ENCODE data around the gene PSG2.
"Not testable (repeated sequence)": the region's sequence is repeated elsewhere in the genome, so short reads cannot be mapped to it uniquely, and the experiment has no call there.

DNA sequence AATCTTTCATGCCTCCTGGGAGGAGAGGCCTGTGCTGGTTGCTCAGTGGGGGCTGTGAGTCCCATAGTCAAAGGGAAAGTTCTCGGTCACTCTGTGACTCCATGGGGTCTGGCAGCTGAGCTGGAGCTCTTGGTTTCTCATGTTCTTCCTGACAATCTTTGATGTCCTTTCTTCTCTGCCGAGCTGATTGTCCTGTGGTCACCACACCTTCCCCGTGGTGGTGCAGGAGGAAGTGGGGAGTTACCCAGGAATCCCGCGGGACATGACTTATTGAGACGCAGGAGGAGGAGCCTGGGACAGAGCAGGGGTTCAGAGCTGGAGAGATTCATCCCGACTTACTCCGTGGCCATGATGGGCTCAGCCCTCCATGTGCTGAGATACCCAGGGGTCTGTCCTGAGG is 55.4 kb downstream of the PSG2 start:
- TF ChIP-seq, protein P1, sequence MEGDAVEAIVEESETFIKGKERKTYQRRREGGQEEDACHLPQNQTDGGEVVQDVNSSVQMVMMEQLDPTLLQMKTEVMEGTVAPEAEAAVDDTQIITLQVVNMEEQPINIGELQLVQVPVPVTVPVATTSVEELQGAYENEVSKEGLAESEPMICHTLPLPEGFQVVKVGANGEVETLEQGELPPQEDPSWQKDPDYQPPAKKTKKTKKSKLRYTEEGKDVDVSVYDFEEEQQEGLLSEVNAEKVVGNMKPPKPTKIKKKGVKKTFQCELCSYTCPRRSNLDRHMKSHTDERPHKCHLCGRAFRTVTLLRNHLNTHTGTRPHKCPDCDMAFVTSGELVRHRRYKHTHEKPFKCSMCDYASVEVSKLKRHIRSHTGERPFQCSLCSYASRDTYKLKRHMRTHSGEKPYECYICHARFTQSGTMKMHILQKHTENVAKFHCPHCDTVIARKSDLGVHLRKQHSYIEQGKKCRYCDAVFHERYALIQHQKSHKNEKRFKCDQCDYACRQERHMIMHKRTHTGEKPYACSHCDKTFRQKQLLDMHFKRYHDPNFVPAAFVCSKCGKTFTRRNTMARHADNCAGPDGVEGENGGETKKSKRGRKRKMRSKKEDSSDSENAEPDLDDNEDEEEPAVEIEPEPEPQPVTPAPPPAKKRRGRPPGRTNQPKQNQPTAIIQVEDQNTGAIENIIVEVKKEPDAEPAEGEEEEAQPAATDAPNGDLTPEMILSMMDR (IDR thresholded peaks at IDR 0.05): not testable (repeated sequence)
- TF ChIP-seq EZH2, EZH2phosphoT487 (IDR thresholded peaks at IDR 0.05): not testable (repeated sequence)

Data from neural progenitor cell (in vitro differentiated cells).